ENCODE data around the gene TFDP2.
"Not testable (repeated sequence)": the region's sequence is repeated elsewhere in the genome, so short reads cannot be mapped to it uniquely, and the experiment has no call there.

TFDP2 gene

DNA sequence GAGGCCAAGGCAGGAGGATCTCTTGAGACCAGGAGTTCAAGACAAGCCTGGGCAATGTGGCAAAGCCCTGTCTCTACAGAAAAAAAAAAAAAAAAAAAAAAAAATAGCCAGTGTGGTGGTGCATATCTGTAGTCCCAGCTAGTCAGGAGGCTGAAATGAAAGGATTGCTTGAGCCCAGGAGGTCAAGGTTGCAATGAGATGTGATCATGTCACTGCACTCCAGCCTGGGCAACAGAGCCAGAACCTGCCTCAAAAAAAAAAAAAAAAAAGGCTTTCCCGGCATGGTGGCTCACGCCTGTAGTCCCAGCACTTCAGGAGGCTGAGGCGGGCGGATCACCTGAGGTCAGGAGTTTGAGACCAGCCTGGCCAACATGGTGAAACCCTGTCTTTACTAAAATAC, 73.7 kb downstream of the TFDP2 start:
- not testable (repeated sequence) for DNase-seq (ENCODE audit: low spot score)

DNA sequence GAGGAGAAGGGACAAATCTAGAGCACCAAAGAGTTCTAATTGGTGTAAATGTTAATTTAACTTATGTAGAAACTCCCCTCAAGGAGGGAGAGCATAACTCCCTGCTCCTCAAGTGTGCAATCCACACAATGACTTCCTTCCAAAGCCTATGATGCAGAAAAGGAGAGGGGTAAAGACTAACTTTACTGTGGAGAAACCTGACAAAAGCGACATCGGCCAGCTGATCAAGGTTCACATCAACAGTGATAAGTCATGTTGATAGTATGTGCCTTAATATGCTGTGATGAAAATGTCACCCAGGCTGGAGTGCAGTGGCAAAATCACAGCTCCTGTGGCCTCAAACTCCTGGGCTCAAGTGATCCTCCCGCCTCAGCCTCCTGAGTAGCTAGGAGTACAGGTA, 76.5 kb downstream of the TFDP2 start:
- DNase-seq (ENCODE audit: low spot score), result no peak

DNA sequence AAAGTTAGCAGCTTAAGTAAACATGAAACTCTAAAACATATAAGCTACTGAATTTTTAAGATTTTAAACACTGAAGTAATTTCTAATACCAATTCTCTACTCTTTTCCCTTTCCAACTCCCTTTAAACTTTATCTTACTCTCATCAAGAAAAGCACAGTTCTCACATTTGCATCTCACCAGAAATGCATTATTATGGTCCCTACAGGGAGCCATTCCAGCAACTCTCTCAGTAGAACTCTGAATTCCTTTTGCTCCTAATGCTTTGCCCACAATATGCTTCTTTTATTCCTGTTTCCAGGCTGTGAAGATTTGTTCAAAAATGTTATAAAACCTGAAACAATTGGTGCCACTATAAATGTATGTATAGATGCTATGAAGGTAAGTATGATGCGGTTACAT, 83.4 kb downstream of the TFDP2 start:
- no peak for DNase-seq (ENCODE audit: low spot score)

DNA sequence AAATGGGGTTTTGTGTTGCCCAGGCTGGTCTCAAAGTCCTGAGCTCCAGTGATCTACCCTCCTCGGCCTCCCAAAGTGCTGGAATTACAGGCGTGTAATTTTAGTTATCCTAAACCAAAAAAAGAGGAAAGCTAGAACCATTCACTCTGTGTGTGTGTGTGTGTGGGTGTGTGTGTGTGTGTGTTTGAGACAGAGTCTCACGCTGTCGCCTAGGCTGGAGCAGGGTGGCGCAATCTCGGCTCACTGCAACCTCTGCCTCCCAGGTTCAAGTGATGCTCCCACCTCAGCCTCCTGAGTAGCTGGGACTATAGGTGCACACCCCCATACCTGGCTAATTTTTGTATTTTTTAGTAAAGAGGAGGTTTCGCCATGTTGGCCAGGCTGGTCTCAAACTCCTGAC, 84.0 kb downstream of the TFDP2 start:
- DNase-seq (ENCODE audit: low spot score), result no peak

DNA sequence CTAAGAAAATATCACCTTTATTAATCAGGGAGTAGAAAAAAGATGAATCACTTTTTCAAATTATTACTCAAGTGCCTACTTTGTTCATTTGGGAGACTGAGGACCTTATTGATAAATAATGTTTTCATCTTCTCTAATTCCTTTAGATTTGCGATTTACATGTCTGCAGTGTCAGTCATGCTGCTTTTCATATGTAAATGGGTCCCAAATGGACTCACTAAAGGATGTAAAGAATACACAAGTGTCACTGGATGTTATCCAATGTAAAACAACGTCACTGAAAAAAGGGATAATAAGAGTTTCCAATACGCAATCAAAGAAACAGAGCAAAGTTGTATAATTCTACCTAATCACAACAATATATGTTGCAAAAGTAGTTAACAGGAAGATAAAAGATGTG, 84.9 kb downstream of the TFDP2 start:
- no peak for DNase-seq (ENCODE audit: low spot score)

DNA sequence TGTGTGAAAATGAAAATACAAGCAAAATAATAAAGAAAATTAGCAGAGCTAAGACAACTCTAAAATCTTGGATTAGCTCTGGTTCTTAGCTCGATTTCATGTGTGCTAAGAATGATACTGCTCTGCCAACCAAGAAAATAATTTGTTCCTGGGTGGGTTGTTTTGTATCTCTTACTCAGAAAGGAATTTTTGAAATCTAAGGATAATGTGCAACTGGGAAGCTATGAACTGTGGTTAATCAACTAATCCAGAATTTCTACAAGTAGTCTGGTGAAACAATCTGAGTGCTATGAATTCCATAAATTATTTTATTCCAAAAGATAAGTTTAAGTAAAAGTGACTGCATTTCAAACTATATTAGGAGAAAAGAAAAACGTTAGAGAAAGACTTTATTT, 92.0 kb downstream of the TFDP2 start:
- DNase-seq (ENCODE audit: low spot score), result no peak

DNA sequence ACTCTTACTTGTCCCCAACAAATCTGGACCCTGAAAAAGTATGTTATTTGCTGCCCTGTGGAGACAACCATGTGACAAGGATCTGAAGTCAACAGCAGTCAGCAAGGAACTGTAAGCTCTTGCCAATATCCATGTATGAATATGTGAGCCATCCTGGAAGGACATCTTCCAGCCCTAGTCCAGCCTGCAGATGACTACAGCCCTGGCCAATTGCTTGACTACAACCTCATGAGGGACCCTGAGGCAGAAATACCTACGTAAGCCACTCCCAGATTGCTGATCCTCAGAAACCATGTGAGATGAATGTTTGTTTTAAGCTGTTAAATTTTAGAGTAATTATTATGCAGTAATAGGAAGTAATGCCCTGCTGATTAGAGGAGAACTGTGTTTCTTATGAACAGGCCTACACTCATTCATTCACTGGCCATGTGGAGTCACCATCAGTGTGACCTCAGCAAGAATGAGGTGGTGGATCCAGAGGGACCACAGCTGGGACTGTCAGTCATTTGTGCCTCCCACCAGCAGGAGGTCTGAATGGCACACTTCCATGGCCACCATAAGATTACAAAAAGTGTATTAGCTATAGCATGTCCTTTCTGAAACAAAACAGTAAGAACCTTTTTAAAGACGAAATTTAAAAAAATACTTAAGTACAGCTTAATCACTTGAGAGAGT, 92.6 kb downstream of the TFDP2 start:
- DNase-seq (ENCODE audit: low spot score), result no peak

DNA sequence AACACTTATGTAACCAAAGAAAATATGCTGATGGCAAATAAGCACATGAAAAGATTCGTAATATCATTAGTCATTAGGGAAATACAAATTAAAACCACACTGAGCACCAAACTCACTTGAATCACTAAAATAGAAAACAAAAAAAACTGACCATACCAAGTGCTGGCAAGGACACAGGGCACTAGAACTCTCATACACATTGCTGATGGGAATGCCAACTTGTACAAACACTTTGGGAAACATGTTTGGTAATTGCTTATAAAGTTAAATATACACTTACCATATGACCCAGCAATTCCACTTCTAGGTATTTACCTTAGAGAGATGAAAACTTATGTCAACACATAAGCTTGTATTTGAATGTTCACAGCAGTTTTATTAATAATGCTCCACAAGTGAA, 95.5 kb downstream of the TFDP2 start:
- DNase-seq (ENCODE audit: low spot score), result no peak

DNA sequence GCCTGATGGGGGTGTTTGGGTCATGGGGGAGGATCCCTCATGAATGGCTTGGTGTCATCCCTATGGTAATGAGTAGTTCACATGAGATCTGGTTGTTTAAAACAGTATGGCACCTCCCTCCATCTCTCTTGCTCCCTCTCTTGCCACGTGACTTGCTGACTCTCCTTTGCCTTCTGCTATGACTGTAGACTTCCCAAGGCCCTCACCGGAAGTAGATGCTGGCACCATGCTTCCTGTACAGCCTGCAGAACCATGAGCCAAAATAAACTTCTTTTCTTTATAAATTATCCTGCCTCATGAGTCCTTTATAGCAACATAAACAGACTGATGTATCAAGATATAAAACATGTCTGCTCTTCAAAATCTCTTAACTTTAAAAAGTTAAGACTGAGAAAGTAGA, 96.1 kb downstream of the TFDP2 start:
- DNase-seq (ENCODE audit: low spot score), result no peak

DNA sequence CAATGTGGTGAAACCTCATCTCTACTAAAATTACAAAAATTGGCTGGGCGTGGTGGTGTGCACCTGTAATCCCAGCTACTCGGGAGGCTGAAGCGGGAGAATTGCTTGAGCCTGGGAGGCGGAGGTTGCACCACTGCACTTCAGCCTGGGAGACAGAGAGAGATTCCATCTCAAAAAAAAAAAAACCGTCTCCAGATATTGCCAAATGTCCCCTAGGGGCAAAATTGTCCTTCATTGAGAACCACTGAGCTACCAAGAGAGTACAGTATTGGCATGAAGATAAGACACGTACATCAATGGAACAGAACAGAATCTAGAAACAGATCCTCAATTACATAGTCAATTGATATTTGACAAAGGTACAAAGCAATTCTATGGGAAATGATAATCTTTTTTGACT, 98.0 kb downstream of the TFDP2 start:
- no peak for DNase-seq (ENCODE audit: low spot score)

DNA sequence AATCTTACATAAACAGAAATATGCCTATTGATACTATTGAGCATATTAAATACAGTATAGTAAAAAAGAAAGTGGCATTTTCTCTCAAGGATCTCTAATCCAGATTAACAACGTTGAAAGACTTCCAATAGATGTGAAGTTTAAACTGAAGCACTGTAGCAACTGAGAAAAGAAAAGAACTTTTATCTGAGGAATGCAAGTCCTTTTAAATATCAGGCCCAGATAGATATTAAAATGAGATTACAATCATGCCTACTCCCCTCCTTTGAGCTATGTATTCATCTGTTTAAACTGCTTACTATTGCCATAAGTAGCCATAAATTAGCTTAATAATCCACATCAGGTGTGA, 102.3 kb downstream of the TFDP2 start:
- no peak for DNase-seq (ENCODE audit: low spot score)

DNA sequence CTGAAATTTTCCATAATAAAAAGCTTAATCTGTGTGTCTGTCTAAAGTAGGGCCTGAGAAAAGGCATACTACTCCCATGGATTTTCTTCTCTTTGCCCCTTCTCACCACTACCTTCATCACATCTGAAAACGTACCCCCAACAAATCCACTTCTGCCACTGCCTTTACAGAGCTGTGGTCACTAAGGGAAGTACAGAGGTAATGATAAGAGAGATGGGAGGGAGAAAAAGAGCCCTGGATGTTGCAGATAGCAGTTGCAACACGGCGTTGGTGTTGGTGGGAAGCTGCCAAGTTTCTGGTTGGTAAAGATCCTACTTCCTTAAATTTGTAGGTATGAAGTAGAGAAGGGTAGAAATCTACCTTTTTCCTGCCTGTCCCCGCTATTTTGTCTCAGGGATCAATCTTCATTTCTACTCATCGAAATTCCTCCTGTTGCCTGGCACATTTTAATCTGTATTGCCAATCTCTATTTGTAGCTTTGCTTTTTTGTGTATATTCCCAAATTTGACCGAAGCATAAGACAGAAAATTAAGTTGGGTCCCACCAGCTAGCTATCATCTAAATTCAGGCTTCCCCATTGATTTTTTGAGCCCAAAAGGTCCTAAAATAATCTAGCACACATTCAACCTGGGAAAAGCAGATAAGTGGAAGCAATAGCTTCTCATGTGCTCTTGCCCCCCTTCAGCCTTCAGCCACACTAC, 102.9 kb downstream of the TFDP2 start:
- DNase-seq (ENCODE audit: low spot score), result no peak

DNA sequence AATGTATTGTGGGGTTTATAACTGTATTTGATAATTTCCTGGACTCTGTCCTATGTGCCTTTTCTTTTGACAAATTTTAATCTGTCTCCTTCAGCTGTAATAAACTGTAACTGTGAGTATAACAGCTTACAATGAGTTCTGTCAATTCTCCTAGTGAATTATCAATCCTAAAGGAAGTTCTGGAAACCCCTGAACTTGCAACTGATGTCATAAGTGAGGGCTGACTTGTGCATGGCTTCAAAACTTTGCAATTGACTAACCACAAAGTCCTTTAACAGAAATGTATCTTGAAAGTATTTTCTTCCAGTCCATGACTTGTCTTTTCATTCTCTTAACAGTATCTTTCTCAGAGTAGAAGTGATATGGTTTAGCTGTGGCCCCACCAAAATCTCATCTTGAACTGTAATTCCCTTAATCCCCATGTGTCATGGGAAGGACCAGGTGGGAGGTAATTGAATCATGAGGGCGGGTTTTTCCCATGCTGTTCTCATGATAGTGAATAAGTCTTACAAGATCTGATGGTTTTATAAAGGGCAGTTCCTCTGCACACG, 108.3 kb downstream of the TFDP2 start:
- no peak for DNase-seq (ENCODE audit: low spot score)

DNA sequence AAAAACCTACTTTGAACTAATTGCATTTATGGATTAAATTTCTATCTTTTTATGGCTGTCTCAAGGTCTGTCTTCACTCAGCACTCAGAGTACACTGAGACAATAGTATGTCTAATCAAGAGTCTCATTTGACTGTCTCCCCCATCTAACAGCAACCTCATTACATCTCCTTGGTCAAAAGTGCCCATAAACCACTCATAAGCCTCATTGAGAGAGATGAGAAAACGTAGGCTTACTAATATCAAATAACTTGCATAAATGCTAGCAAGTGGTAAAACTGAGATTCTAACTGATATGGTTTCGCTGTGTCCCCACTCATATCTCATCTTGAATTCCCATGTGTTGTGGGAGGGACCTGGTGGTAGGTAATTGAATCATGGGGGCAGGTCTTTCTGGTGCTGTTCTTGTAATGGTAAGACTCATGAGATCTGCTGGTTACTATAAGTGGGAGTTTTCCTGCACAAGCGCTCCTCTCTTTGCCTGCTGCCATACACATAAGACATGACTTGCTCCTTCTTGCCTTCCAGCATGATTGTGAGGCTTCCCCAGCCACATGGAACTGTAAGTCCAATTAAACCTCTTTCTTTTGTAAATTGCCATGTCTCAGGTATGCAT, 113.9 kb downstream of the TFDP2 start:
- DNase-seq (ENCODE audit: low spot score), result no peak

DNA sequence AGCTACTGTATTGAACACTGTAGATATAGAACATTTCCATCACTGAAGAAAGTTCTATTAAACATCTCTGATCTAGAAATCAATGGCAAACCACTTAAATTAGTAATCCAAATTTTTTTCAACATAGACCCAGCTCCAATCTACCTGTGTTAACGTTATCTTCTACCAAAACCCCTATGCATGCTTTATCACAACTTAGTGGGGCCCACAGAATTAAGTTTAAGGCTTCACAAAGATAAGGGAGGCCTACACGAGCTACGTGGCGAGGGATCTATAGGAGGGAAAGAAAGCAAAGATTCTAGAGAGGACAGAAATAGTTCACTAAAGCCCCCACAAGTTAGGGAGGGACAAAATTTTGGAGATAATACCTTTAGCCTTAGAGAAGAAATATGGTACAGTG, 116.1 kb downstream of the TFDP2 start:
- no peak for DNase-seq (ENCODE audit: low spot score)

DNA sequence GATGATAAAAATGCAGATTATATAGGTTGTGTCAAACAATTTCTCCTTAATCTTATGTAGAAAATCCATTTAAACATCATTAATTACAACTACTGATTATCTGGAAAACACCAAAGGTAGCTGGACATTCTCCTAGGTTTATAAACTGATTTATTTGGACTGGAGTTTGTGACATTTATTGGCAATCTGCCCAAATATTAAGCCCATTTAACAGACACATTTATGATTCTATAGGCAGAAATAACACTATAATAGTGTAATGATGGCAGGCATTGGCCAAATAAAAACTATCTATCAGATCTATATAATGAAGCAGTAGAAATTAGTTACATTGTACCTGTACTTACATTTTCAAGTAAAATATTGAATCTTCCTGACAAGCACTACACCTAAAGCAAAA, 117.8 kb downstream of the TFDP2 start:
- DNase-seq (ENCODE audit: low spot score), result no peak

DNA sequence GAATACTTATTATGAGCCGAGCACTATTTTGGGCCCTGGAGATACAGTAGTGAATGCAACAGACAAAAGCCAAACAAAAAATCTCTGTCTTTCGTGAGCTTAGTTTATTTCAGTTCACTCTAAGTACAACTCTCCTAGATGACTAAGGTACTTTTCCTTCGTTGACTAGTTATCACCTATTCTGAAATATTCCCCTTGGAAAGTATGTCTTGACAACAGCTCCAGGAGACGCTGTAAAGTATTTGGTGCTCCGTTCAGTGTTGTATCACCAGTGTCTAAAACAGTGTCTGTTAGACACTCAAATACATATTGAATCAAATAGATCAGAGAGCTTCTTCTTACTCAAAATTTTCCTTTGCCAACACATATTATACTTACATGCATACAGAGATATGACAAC, 119.6 kb downstream of the TFDP2 start:
- no peak for DNase-seq (ENCODE audit: low spot score)

DNA sequence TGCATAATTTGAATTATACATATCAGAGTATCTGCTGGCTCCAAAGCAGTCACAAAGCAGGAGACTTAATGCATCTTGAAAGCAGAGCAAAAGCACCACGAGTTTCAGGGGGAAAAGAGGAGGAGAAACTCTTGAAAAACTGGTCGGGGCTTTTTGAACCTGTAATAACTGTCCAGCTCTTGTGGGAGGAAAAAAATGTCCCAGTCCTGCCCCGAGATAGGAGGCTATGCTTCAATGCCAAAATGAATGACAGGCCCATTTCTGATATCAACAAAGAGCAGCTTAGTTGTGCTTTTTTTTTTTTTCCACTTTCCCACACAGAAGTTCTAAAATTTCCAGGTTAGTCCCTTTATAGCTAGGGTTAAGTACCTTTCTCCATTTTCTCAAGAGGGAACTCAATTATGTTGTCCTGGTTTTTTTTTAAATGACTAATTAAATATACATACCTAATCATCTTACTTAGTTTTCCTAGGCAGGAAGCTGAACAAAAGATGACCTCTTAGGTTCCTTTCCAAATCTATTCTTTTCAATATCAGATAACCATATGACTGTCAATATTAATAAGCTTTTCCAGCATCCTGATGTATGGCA, 120.2 kb downstream of the TFDP2 start:
- no peak for DNase-seq (ENCODE audit: low spot score)

DNA sequence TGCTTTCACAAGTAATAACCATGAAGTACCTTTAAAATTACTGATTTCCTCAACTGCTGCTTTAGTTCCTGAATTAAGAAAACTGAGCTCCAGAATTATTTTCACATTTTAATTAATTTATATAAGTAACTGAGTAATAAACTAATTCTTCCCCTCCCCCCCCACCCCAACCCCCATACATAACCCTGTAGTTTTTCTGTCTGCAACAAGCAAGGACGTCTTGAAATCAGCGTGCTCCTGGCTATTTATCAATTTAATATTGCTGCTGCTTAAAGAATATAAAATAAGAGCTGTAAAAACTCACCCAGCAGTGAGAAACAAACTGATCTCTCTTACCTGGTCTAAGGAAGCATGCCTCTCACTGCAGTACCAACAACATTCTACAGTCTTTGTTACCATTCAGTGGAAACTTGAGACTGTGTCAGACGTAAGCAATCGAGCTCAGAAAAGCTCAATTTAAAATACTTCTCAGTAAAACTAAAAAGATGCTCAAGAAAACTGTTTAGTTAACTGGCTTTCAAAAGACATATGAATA, 121.0 kb downstream of the TFDP2 start:
- no peak for DNase-seq (ENCODE audit: low spot score)

DNA sequence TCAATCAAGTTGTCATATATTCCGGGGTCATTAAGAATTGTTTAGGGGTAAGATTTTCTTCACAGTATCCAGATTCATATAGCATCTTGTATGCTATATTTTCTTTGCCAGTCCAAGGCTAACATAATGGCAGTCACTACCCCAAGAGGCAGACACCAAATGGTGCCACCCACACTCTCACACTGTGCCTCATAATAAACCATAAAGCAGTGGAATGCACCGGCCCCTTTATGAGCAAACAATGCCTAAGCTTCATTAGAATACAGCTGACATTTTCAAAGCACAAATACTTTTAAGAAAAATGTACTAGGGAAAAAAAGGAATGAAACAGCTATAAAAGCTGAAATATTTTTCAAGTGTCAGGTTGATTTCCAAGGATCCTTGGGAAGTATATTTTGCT, 121.6 kb downstream of the TFDP2 start:
- no peak for DNase-seq (ENCODE audit: low spot score)

DNA sequence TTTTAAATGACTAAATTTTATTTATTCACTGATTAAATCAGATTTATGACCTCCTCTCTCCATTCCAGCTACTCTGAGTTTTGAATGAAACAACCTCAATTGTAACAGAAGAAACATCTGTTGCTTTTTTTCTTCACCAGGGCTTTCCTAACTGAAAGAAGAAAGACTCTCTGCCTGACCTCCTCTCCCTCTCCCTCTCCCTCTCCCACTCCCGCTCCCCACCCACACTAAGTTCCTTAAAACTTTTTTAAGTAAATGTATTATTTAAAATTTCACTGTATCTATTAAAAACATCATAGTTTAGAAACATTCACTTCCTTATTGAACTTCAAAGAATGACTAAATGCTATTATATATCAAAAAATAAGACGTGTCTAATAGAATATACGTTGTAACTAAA, 122.0 kb downstream of the TFDP2 start:
- no peak for DNase-seq (ENCODE audit: low spot score)

DNA sequence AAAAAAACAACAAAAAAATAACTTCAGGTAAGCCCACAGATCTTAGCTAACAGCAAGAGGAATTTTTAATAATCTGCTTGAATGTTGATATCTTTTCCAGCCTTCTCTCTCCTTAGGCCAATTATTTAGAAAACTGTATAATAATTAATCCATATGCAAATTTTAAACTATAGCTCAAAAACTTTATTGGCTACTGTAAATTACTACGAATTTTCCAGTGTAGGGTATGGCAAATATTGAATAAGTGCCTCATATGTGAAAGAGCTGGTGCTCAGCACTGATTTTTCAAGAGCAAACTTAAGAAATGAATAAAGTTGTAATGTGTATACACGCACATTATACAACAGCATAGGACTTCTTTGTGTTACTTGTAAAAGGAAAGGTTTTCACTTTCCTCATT, 123.0 kb downstream of the TFDP2 start:
- DNase-seq (ENCODE audit: low spot score), result no peak

DNA sequence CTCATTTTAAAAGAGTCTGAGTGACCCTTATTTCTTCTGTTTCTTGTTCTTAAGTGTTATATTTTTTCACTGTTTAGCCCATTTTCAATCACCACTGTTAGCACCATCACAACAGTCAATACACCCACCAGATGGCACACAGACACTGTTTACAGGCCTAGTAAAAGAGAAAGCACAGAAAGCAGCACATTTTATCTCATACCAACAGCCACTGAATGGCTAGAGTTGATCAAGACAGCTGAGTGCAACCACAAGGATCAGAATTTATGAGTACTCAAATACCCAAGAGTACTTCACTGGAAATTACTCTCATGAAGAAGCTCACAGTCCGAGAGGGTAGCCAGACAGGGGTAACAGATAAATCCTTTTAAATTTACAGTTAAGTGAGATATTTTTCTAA, 127.0 kb downstream of the TFDP2 start:
- DNase-seq (ENCODE audit: low spot score), result no peak
